ENCODE measurements around the gene SRPK2.
"Not testable (repeated sequence)": the region's sequence is repeated elsewhere in the genome, so short reads cannot be mapped to it uniquely, and the experiment has no call there.

SRPK2 gene

GRCh38 chr7:105268511-105269392 lies 120.0 kb downstream of the SRPK2 start:
- Histone ChIP-seq H3K4me3 (ENCODE audit: low read depth in 1 of 5, low read length in 5 of 5) (peak overlapping the region; percentile 56 to 80 (median 71)), H3K27ac (ENCODE audit: low read depth, low read length) (peak overlapping the region; percentile 92)

GRCh38 chr7:105268056-105268455 lies 120.7 kb downstream of the SRPK2 start:
- no peaks in the 10 kb centered on the region for H3K36me3 ChIP-seq (ENCODE audit: control insufficient read depth in 5 of 5, insufficient read depth in 5 of 5, low read length in 5 of 5)
- no peaks in the 10 kb centered on the region for H3K27me3 ChIP-seq (ENCODE audit: control insufficient read depth in 5 of 5, insufficient read depth in 4 of 5, low read length in 5 of 5)
- H3K9me3 ChIP-seq (ENCODE audit: control insufficient read depth in 5 of 5, low read length in 5 of 5): no peaks in the 10 kb centered on the region
- peaks cover 0 to 31% (median 29%) of the 10 kb centered on the region in 5 donors for H3K4me1 ChIP-seq (ENCODE audit: control insufficient read depth in 5 of 5, insufficient read depth in 5 of 5, low read length in 5 of 5)
- H3K27ac ChIP-seq (ENCODE audit: low read depth, low read length): peak overlapping the region; percentile 92
- H3K4me3 ChIP-seq (ENCODE audit: low read depth in 1 of 5, low read length in 5 of 5): peak overlapping the region; percentile 56 to 80 (median 71)
- peak overlapping the region; percentile 84 to 92 (median 86) for H3K9ac ChIP-seq (ENCODE audit: low read length in 5 of 5)

More at GRCh38 chr7:105268511-105269392, 120.0 kb downstream of the SRPK2 start:
- Histone ChIP-seq H3K27me3 (ENCODE audit: control insufficient read depth in 5 of 5, insufficient read depth in 4 of 5, low read length in 5 of 5) (no peaks in the 10 kb centered on the region), H3K9ac (ENCODE audit: low read length in 5 of 5) (peak overlapping the region; percentile 84 to 92 (median 86)), H3K4me1 (ENCODE audit: control insufficient read depth in 5 of 5, insufficient read depth in 5 of 5, low read length in 5 of 5) (peaks cover 0 to 31% (median 29%) of the 10 kb centered on the region in 5 donors), H3K36me3 (ENCODE audit: control insufficient read depth in 5 of 5, insufficient read depth in 5 of 5, low read length in 5 of 5) (no peaks in the 10 kb centered on the region), H3K9me3 (ENCODE audit: control insufficient read depth in 5 of 5, low read length in 5 of 5) (no peaks in the 10 kb centered on the region)

GRCh38 chr7:105267244-105267643 lies 121.5 kb downstream of the SRPK2 start:
- H3K27ac ChIP-seq (ENCODE audit: low read depth, low read length): peak overlapping the region; percentile 24
- peak overlapping the region in 2 of 5 donors; percentile 20 to 29 for H3K4me3 ChIP-seq (ENCODE audit: low read depth in 1 of 5, low read length in 5 of 5)
- H3K36me3 ChIP-seq (ENCODE audit: control insufficient read depth in 5 of 5, insufficient read depth in 5 of 5, low read length in 5 of 5): no peaks in the 10 kb centered on the region
- no peaks in the 10 kb centered on the region for H3K9me3 ChIP-seq (ENCODE audit: control insufficient read depth in 5 of 5, low read length in 5 of 5)
- peak overlapping the region in 1 of 5 donors; percentile 68 for H3K9ac ChIP-seq (ENCODE audit: low read length in 5 of 5)
- H3K27me3 ChIP-seq (ENCODE audit: control insufficient read depth in 5 of 5, insufficient read depth in 4 of 5, low read length in 5 of 5): no peaks in the 10 kb centered on the region
- peaks cover 0 to 31% (median 29%) of the 10 kb centered on the region in 5 donors for H3K4me1 ChIP-seq (ENCODE audit: control insufficient read depth in 5 of 5, insufficient read depth in 5 of 5, low read length in 5 of 5)

- no peak overlapping the region for H3K9ac ChIP-seq (ENCODE audit: low read length in 5 of 5)
These were observed 124.0 kb downstream of the SRPK2 start for GRCh38 chr7:105264707-105265106.

GRCh38 chr7:105261689-105262088 lies 127.0 kb downstream of the SRPK2 start:
- Histone ChIP-seq H3K36me3 (ENCODE audit: control insufficient read depth in 5 of 5, insufficient read depth in 5 of 5, low read length in 5 of 5) (no peaks in the 10 kb centered on the region), H3K27ac (ENCODE audit: low read depth, low read length) (no peak overlapping the region), H3K9ac (ENCODE audit: low read length in 5 of 5) (no peak overlapping the region), H3K4me3 (ENCODE audit: low read depth in 1 of 5, low read length in 5 of 5) (no peak overlapping the region), H3K4me1 (ENCODE audit: control insufficient read depth in 5 of 5, insufficient read depth in 5 of 5, low read length in 5 of 5) (peaks cover 0 to 19% (median 4%) of the 10 kb centered on the region in 5 donors), H3K27me3 (ENCODE audit: control insufficient read depth in 5 of 5, insufficient read depth in 4 of 5, low read length in 5 of 5) (no peaks in the 10 kb centered on the region), H3K9me3 (ENCODE audit: control insufficient read depth in 5 of 5, low read length in 5 of 5) (no peaks in the 10 kb centered on the region)

More at GRCh38 chr7:105264707-105265106, 124.0 kb downstream of the SRPK2 start:
- Histone ChIP-seq H3K27me3 (ENCODE audit: control insufficient read depth in 5 of 5, insufficient read depth in 4 of 5, low read length in 5 of 5) (no peaks in the 10 kb centered on the region), H3K4me1 (ENCODE audit: control insufficient read depth in 5 of 5, insufficient read depth in 5 of 5, low read length in 5 of 5) (peaks cover 0 to 35% (median 24%) of the 10 kb centered on the region in 5 donors), H3K4me3 (ENCODE audit: low read depth in 1 of 5, low read length in 5 of 5) (no peak overlapping the region), H3K36me3 (ENCODE audit: control insufficient read depth in 5 of 5, insufficient read depth in 5 of 5, low read length in 5 of 5) (no peaks in the 10 kb centered on the region), H3K27ac (ENCODE audit: low read depth, low read length) (no peak overlapping the region), H3K9me3 (ENCODE audit: control insufficient read depth in 5 of 5, low read length in 5 of 5) (no peaks in the 10 kb centered on the region)

GRCh38 chr7:105260201-105260871 lies 128.4 kb downstream of the SRPK2 start:
- H3K27me3 ChIP-seq (ENCODE audit: control insufficient read depth in 5 of 5, insufficient read depth in 4 of 5, low read length in 5 of 5); H3K4me3 ChIP-seq (ENCODE audit: low read depth in 1 of 5, low read length in 5 of 5); H3K36me3 ChIP-seq (ENCODE audit: control insufficient read depth in 5 of 5, insufficient read depth in 5 of 5, low read length in 5 of 5); H3K27ac ChIP-seq (ENCODE audit: low read depth, low read length); H3K9me3 ChIP-seq (ENCODE audit: control insufficient read depth in 5 of 5, low read length in 5 of 5); H3K9ac ChIP-seq (ENCODE audit: low read length in 5 of 5): not testable (repeated sequence)
- H3K4me1 ChIP-seq (ENCODE audit: control insufficient read depth in 5 of 5, insufficient read depth in 5 of 5, low read length in 5 of 5): peaks cover 0 to 16% (median 5%) of the 10 kb centered on the region in 5 donors

GRCh38 chr7:105258919-105259318 lies 129.8 kb downstream of the SRPK2 start:
- H3K4me1 ChIP-seq (ENCODE audit: control insufficient read depth in 5 of 5, insufficient read depth in 5 of 5, low read length in 5 of 5): peaks cover 0 to 16% (median 5%) of the 10 kb centered on the region in 5 donors
- not testable (repeated sequence) for H3K9ac ChIP-seq (ENCODE audit: low read length in 5 of 5); H3K36me3 ChIP-seq (ENCODE audit: control insufficient read depth in 5 of 5, insufficient read depth in 5 of 5, low read length in 5 of 5); H3K27ac ChIP-seq (ENCODE audit: low read depth, low read length); H3K4me3 ChIP-seq (ENCODE audit: low read depth in 1 of 5, low read length in 5 of 5); H3K27me3 ChIP-seq (ENCODE audit: control insufficient read depth in 5 of 5, insufficient read depth in 4 of 5, low read length in 5 of 5); H3K9me3 ChIP-seq (ENCODE audit: control insufficient read depth in 5 of 5, low read length in 5 of 5)

GRCh38 chr7:105257338-105257737 lies 131.4 kb downstream of the SRPK2 start:
- H3K9ac ChIP-seq (ENCODE audit: low read length in 5 of 5): no peak overlapping the region
- H3K27me3 ChIP-seq (ENCODE audit: control insufficient read depth in 5 of 5, insufficient read depth in 4 of 5, low read length in 5 of 5): no peaks in the 10 kb centered on the region
- peaks cover 0 to 16% (median 5%) of the 10 kb centered on the region in 5 donors for H3K4me1 ChIP-seq (ENCODE audit: control insufficient read depth in 5 of 5, insufficient read depth in 5 of 5, low read length in 5 of 5)
- H3K36me3 ChIP-seq (ENCODE audit: control insufficient read depth in 5 of 5, insufficient read depth in 5 of 5, low read length in 5 of 5): no peaks in the 10 kb centered on the region
- no peak overlapping the region for H3K27ac ChIP-seq (ENCODE audit: low read depth, low read length)
- H3K9me3 ChIP-seq (ENCODE audit: control insufficient read depth in 5 of 5, low read length in 5 of 5): no peaks in the 10 kb centered on the region
- H3K4me3 ChIP-seq (ENCODE audit: low read depth in 1 of 5, low read length in 5 of 5): no peak overlapping the region

- Histone ChIP-seq H3K36me3 (ENCODE audit: control insufficient read depth in 5 of 5, insufficient read depth in 5 of 5, low read length in 5 of 5) (no peaks in the 10 kb centered on the region), H3K27ac (ENCODE audit: low read depth, low read length) (no peak overlapping the region), H3K4me1 (ENCODE audit: control insufficient read depth in 5 of 5, insufficient read depth in 5 of 5, low read length in 5 of 5) (peaks cover 0 to 14% (median 6%) of the 10 kb centered on the region in 5 donors), H3K27me3 (ENCODE audit: control insufficient read depth in 5 of 5, insufficient read depth in 4 of 5, low read length in 5 of 5) (no peaks in the 10 kb centered on the region), H3K9ac (ENCODE audit: low read length in 5 of 5) (no peak overlapping the region), H3K9me3 (ENCODE audit: control insufficient read depth in 5 of 5, low read length in 5 of 5) (no peaks in the 10 kb centered on the region), H3K4me3 (ENCODE audit: low read depth in 1 of 5, low read length in 5 of 5) (no peak overlapping the region)
These were observed 131.9 kb downstream of the SRPK2 start for GRCh38 chr7:105256761-105257231.

GRCh38 chr7:105250706-105251105 lies 138.0 kb downstream of the SRPK2 start:
- Histone ChIP-seq H3K27ac (ENCODE audit: low read depth, low read length) (no peak overlapping the region), H3K27me3 (ENCODE audit: control insufficient read depth in 5 of 5, insufficient read depth in 4 of 5, low read length in 5 of 5) (no peaks in the 10 kb centered on the region), H3K4me3 (ENCODE audit: low read depth in 1 of 5, low read length in 5 of 5) (no peak overlapping the region), H3K9me3 (ENCODE audit: control insufficient read depth in 5 of 5, low read length in 5 of 5) (no peaks in the 10 kb centered on the region), H3K9ac (ENCODE audit: low read length in 5 of 5) (no peak overlapping the region), H3K36me3 (ENCODE audit: control insufficient read depth in 5 of 5, insufficient read depth in 5 of 5, low read length in 5 of 5) (no peaks in the 10 kb centered on the region), H3K4me1 (ENCODE audit: control insufficient read depth in 5 of 5, insufficient read depth in 5 of 5, low read length in 5 of 5) (peaks cover 0 to 16% (median 10%) of the 10 kb centered on the region in 5 donors)
